ENCODE data around the gene C3orf22.

GRCh38 chr3:126514161-126514560, 44.6 kb downstream of the C3orf22 start:
- TF ChIP-seq CTCF (conservative IDR thresholded peaks at IDR 0.05 in 1 of 2, IDR thresholded peaks at IDR 0.05 in 1 of 2; ENCODE audit: low read depth in 1 of 2, low read length in 2 of 2) (no peak), EZH2 (IDR thresholded peaks at IDR 0.05; ENCODE audit: low read length, missing control alignments) (no peak)
